OCI-LY1 (cell line): ENCODE measurements around the gene CACNA1E.

Experiments used
- CTCF ChIP-seq: fragments of 200-600 bp; sonication (generic), shearing (Covaris generic); IDR thresholded peaks from 2 replicates; pipeline ENCODE4 v1.5.1; 2017; ENCODE audit warnings: mild to moderate bottlenecking, antibody characterized with exemption, low read length, moderate library complexity, mixed read lengths
- EZH2 ChIP-seq: fragments of 200-600 bp; sonication (generic), shearing (Covaris generic); IDR thresholded peaks from 2 replicates; pipeline ENCODE4 v1.8.0; 2017; ENCODE audit warnings: borderline replicate concordance, mixed run types, mild to moderate bottlenecking, antibody characterized with exemption, low read length, moderate library complexity, mixed read lengths

- TF ChIP-seq CTCF, result no peak
- TF ChIP-seq EZH2, result no peak
Observed at GRCh38 chr1:181655756-181656155, 172.4 kb downstream of the CACNA1E start.
